HFF-Myc (cell line): ENCODE results near the gene CDKAL1.

ENCODE experiments used
- DNase-seq: peaks from one replicate; pipeline ENCODE4 v3.0.0-alpha.2; 2011; ENCODE audit warnings: low read depth; ENCODE audit errors: extremely low read depth
- H3K4me3 ChIP-seq: replicated peaks from 2 replicates; pipeline ENCODE4 v1.5.1; 2011; ENCODE audit warnings: low read depth, mild to moderate bottlenecking, control low read depth, low read length
- TF ChIP-seq, protein P1 (sequence below): IDR thresholded peaks from 2 replicates; pipeline ENCODE4 v1.5.1; 2012; ENCODE audit warnings: mild to moderate bottlenecking, low read depth, low read length, control low read depth; ENCODE audit errors: missing control alignments

The CDKAL1 gene

DNA sequence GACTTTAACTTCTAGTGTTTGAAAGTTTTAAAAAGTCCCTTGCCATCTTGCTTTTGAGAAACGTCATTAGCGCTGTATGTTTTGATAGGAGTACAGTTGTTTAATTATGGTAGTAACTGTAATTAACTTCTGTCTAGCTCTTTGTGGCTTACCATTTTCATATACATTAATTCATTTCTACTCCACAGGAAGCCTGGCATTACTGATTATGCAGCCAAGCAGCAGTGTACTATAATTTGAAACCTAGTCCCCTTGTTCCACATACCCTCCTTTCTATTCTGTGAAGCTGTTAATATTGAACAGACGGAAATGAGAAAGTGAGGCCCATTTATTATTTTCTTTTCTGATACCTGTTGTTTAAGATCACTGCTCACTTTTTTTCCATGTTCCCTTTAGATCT lies 235.4 kb downstream of the CDKAL1 start:
- H3K4me3 ChIP-seq, result no peak overlapping the region
- TF ChIP-seq, protein P1, sequence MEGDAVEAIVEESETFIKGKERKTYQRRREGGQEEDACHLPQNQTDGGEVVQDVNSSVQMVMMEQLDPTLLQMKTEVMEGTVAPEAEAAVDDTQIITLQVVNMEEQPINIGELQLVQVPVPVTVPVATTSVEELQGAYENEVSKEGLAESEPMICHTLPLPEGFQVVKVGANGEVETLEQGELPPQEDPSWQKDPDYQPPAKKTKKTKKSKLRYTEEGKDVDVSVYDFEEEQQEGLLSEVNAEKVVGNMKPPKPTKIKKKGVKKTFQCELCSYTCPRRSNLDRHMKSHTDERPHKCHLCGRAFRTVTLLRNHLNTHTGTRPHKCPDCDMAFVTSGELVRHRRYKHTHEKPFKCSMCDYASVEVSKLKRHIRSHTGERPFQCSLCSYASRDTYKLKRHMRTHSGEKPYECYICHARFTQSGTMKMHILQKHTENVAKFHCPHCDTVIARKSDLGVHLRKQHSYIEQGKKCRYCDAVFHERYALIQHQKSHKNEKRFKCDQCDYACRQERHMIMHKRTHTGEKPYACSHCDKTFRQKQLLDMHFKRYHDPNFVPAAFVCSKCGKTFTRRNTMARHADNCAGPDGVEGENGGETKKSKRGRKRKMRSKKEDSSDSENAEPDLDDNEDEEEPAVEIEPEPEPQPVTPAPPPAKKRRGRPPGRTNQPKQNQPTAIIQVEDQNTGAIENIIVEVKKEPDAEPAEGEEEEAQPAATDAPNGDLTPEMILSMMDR, result no peak
- no peak for DNase-seq

DNA sequence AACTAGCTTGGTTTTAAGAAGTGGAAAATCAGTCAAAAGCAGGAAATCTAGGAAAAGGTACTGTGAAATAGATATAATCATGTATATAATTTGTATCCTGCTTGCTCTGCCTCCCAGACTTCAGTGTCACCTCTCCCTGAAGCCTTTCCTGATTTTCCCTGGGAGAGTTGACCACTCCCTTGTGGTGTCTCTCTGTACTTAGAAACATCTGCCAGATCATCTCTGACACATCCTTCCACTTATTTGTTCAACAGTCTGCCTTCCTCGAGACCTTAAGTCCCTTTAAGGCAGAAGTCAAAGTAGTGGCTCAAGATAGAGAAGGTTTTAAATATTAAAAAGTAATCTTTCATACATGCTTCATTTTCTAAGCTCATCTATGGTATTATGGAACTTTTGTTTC lies 236.5 kb downstream of the CDKAL1 start:
- TF ChIP-seq, protein P1, result no peak
- peak; percentile 19 for DNase-seq
- no peak overlapping the region for H3K4me3 ChIP-seq

DNA sequence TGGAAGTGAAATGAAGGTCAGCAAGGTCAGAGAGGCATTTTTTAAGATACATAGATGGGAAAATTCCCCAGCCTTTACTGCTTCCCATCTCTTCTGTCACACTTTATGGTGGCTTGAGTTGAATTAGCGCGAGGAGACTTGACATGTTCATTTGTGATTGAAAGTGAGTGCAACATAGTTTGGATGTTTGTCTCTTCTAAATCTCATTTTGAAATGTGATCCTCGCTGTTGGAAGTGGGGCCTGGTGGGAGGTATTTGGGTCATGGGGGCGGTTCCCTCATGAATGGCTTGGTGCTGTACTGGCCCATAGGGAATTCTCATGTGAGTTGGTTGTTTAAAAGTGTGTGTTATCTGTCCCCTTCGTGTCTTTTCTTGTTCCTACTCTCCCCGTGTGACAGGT lies 237.2 kb downstream of the CDKAL1 start:
- TF ChIP-seq, protein P1, result no peak
- H3K4me3 ChIP-seq, result no peak overlapping the region
- no peak for DNase-seq

DNA sequence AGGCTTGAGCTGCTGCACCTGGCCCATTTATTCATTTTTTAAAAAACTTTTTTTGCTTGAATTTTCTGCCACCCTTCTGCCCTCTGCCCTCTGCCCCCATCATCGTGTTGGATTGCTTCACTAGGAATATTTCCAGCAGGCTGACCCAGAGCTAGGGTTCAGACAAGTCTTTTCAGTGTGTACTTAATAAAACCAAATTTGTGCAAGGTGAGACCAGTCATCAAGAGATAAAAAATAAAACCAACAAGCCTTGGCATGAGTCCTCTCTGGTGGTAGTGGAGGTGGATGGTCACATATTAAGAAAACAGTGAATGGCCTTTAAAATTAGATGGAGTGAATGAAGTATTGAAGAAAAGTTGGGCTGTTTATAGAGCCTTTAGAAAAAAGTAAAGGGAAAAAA lies 239.6 kb downstream of the CDKAL1 start:
- TF ChIP-seq, protein P1, result no peak
- no peak for DNase-seq
- H3K4me3 ChIP-seq, result no peak overlapping the region

DNA sequence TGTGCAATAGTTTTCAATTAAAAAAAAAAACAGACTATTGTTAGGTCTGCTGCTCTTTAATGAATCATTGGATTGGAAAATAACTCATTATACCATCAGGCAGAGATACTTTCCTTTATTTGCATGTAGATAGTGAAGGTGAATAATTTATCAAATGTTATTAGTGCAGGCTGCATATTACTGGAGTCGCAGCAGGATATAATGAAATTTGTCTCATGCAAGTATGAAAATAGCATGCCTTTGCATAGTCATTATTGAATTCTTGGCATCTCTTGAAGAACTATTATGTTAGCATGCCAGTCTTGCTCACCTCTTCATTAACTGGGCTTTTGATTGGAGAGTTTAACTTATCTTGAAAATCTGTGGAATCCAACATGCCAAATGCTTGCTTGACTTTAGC lies 241.7 kb downstream of the CDKAL1 start:
- no peak for DNase-seq
- TF ChIP-seq, protein P1, result no peak
- H3K4me3 ChIP-seq, result no peak overlapping the region

DNA sequence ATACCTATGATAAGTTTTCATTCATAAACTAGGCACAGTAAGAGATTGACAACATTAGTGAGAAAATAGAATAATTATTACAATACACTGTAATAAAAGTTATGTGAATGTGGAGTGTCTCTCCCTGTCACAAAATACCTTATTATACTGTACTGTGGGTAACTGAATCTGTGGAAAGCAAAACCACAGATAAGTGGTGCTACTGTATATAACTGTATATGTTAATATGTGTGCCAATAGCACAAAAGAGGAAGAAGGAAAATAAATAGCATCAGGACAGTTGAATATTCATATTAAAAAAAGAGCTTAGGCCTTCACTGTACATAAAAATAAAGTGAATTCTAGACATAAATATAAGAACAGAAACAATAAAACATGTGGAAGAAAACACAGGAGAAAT lies 243.5 kb downstream of the CDKAL1 start:
- no peak for DNase-seq
- TF ChIP-seq, protein P1, result no peak

DNA sequence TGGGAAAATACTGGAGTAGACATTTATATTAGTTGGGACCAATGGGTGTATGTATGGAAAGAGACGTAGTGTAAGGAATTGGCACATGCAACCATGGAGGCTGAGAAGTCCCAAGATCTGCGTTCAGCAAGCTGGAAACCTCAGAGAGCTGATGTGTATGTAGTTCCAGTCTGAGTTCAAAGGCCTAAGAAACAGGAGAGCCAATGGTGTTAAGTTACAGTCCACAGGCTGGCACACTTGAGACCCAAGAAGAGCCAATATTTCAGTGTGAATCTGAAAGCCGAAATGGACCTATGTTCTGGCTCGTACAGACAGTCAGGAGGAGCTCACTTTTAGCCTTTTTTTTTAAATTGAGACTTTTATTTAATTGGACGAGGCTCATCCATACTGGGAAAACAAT lies 244.2 kb downstream of the CDKAL1 start:
- no peak for DNase-seq
- H3K4me3 ChIP-seq, result no peak overlapping the region
- TF ChIP-seq, protein P1, result no peak

More for the DNA sequence above, 243.5 kb downstream of the CDKAL1 start:
- H3K4me3 ChIP-seq, result no peak overlapping the region
